Measurements from ENCODE around the gene MTHFD2L. TPM values are rescaled to one million over a fixed set of nuclear protein-coding genes. Genes with fewer than 3 reads are reported as not detected.

MTHFD2L gene
- polyA plus RNA-seq, 3 donors: 4.3 to 7.0 (median 4.8) TPM

DNA sequence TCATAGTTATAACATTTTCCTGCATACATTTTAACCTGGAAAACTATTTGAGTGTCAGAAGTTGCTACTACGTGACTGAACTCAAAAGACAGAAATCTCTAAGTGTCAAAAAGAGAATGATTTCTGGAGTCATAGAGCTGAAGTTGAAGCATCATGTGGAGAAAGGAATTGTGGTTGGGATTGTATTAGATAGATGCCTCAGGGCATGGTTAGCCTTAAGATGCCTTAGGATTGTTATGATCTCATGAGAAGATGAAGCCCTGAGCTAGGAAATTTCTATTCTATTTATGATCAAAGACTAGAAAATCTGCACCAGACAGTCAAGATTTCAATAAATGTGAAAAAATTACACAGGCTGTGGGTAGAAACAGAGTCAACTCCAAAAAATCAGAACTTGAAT lies 170.6 kb downstream of the MTHFD2L start:
- H3K4me2 ChIP-seq (replicated peaks; ENCODE audit: extremely low read depth, low read length, poor library complexity, severe bottlenecking): no peak overlapping the region
- H3K36me3 ChIP-seq (replicated peaks in 1 of 2; ENCODE audit: control insufficient read depth in 1 of 2, insufficient read depth in 2 of 2, low read length in 2 of 2): no peaks in the 10 kb centered on the region
- DNase-seq: no peak
- Mint-ChIP-seq H3K36me3 (no peaks in the 10 kb centered on the region), H3K4me1 (peaks cover 42% of the 10 kb centered on the region), H3K4me3 (no peak overlapping the region), H3K9me3 (peaks cover 0 to 2% (median 0%) of the 10 kb centered on the region in 7 donors), H3K27me3 (ENCODE audit: low read depth in 3 of 3) (no peaks in the 10 kb centered on the region), H3K27ac (peak overlapping the region in 4 of 7 donors; percentile 10 to 93 (median 74))
- H3K9ac ChIP-seq (ENCODE audit: insufficient read depth, low read length, poor library complexity, severe bottlenecking): no peak overlapping the region
- H3K4me1 ChIP-seq (ENCODE audit: control insufficient read depth in 1 of 2, insufficient read depth in 2 of 2, low read length in 2 of 2): peaks cover 16 to 21% of the 10 kb centered on the region in 2 donors
- H3K9me3 ChIP-seq (replicated peaks in 1 of 2; ENCODE audit: control insufficient read depth in 1 of 2, insufficient read depth in 1 of 2, low read length in 2 of 2): no peaks in the 10 kb centered on the region
- H2AFZ ChIP-seq (ENCODE audit: insufficient read depth, low read depth, low read length, poor library complexity, severe bottlenecking): no peak overlapping the region
- TF ChIP-seq, protein P1, sequence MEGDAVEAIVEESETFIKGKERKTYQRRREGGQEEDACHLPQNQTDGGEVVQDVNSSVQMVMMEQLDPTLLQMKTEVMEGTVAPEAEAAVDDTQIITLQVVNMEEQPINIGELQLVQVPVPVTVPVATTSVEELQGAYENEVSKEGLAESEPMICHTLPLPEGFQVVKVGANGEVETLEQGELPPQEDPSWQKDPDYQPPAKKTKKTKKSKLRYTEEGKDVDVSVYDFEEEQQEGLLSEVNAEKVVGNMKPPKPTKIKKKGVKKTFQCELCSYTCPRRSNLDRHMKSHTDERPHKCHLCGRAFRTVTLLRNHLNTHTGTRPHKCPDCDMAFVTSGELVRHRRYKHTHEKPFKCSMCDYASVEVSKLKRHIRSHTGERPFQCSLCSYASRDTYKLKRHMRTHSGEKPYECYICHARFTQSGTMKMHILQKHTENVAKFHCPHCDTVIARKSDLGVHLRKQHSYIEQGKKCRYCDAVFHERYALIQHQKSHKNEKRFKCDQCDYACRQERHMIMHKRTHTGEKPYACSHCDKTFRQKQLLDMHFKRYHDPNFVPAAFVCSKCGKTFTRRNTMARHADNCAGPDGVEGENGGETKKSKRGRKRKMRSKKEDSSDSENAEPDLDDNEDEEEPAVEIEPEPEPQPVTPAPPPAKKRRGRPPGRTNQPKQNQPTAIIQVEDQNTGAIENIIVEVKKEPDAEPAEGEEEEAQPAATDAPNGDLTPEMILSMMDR (IDR thresholded peaks at IDR 0.05): no peak
- H3K79me2 ChIP-seq (ENCODE audit: insufficient read depth, low read length): no peaks in the 10 kb centered on the region
- no peak overlapping the region for H3K4me3 ChIP-seq (replicated peaks in 1 of 3; ENCODE audit: low read depth in 2 of 3, low read length in 3 of 3)
- intact Hi-C loops (cut with micrococcal nuclease): loop anchor here in 1 of 2 donors (10.0 kb wide), 2 partner anchors 116 to 296 kb away; partner anchors contain the start of gene AREG
- no CpG with 5 or more reads among the region's 1 CpG for WGBS (ENCODE audit: insufficient coverage)
- no peaks in the 10 kb centered on the region for H3K27me3 ChIP-seq (ENCODE audit: control insufficient read depth in 2 of 2, insufficient read depth in 2 of 2, low read length in 2 of 2)
- H4K20me1 ChIP-seq (ENCODE audit: insufficient read depth, low read length): no peaks in the 10 kb centered on the region
- H3K27ac ChIP-seq (ENCODE audit: low read depth in 1 of 2, low read length in 2 of 2): no peak overlapping the region

DNA sequence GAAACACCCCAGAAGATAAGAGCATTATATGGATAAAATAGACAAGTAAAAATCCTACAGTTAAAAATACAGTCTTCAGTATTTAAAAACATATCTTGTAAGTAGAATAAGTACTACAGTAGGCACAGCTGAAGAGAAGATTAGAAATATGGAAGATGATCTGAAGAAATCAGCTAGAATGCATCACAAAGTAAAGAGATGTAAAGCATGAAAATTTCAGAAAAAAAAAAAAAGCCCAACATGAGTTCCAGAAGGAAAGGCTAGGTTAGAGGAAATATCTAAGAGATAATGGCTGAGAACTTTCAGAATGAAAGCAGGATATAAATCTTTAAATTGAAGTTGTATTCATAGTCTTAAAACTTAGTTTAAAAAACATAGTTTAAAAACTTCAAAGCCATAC lies 171.4 kb downstream of the MTHFD2L start:
- H3K27ac ChIP-seq (ENCODE audit: low read depth in 1 of 2, low read length in 2 of 2): no peak overlapping the region
- H3K36me3 ChIP-seq (replicated peaks in 1 of 2; ENCODE audit: control insufficient read depth in 1 of 2, insufficient read depth in 2 of 2, low read length in 2 of 2): no peaks in the 10 kb centered on the region
- TF ChIP-seq, protein P1 (IDR thresholded peaks at IDR 0.05): no peak

More for the DNA sequence above, 171.4 kb downstream of the MTHFD2L start:
- DNase-seq: no peak
- peak overlapping the region in 3 of 7 donors; percentile 10 to 93 (median 76) for H3K27ac Mint-ChIP-seq
- no peaks in the 10 kb centered on the region for H4K20me1 ChIP-seq (ENCODE audit: insufficient read depth, low read length)
- H3K9ac ChIP-seq (ENCODE audit: insufficient read depth, low read length, poor library complexity, severe bottlenecking): no peak overlapping the region
- H3K79me2 ChIP-seq (ENCODE audit: insufficient read depth, low read length): no peaks in the 10 kb centered on the region
- H2AFZ ChIP-seq (ENCODE audit: insufficient read depth, low read depth, low read length, poor library complexity, severe bottlenecking): no peak overlapping the region
- no peak overlapping the region for H3K4me3 Mint-ChIP-seq
- H3K4me1 Mint-ChIP-seq: peaks cover 40% of the 10 kb centered on the region
- no peak overlapping the region for H3K4me3 ChIP-seq (replicated peaks in 1 of 3; ENCODE audit: low read depth in 2 of 3, low read length in 3 of 3)
- H3K4me2 ChIP-seq (replicated peaks; ENCODE audit: extremely low read depth, low read length, poor library complexity, severe bottlenecking): no peak overlapping the region
- peaks cover 0 to 5% (median 5%) of the 10 kb centered on the region in 7 donors for H3K9me3 Mint-ChIP-seq
- peaks cover 16 to 21% of the 10 kb centered on the region in 2 donors for H3K4me1 ChIP-seq (ENCODE audit: control insufficient read depth in 1 of 2, insufficient read depth in 2 of 2, low read length in 2 of 2)
- intact Hi-C loops (cut with micrococcal nuclease): loop anchor here in 1 of 2 donors (10.0 kb wide), 2 partner anchors 115 to 295 kb away; partner anchors contain the start of gene AREG
- H3K27me3 ChIP-seq (ENCODE audit: control insufficient read depth in 2 of 2, insufficient read depth in 2 of 2, low read length in 2 of 2): no peaks in the 10 kb centered on the region
- H3K36me3 Mint-ChIP-seq: peaks cover 0 to under 1% of the 10 kb centered on the region in 2 donors
- H3K9me3 ChIP-seq (replicated peaks in 1 of 2; ENCODE audit: control insufficient read depth in 1 of 2, insufficient read depth in 1 of 2, low read length in 2 of 2): peaks cover 3 to 5% of the 10 kb centered on the region in 2 donors
- peaks cover 0 to under 1% (median 0%) of the 10 kb centered on the region in 3 donors for H3K27me3 Mint-ChIP-seq (ENCODE audit: low read depth in 3 of 3)

Measured in CD14-positive monocyte (primary cell).